IMR-90 (cell line): ENCODE data around the gene PLD1. TPM values are rescaled to one million over a fixed set of nuclear protein-coding genes. Genes with fewer than 3 reads are reported as not detected.

ENCODE experiments used
- ATAC-seq: fragments of 200-7000 bp; cut with Tn5 transposase; 2 replicates; pipeline ENCODE4 v1.9.1; 2020; ENCODE audit warnings: low read depth, mild to moderate bottlenecking, moderate library complexity
- BruUV-seq: library from RNA; stranded (reverse); fragments of 400-500 nt; replicated peaks from 2 replicates; lab custom pipeline; 2021; lab: Mats Ljungman, UMichigan
- CTCF ChIA-PET: fragments of 300-600 bp; formaldehyde crosslinking; extraction: SDS; loops from one replicate; lab custom pipeline; 2021; ENCODE audit warnings: antibody characterized with exemption; lab: Yijun Ruan, JAX
- POLR2A ChIA-PET: fragments of 300-600 bp; sonication (Branson Sonifier 250); formaldehyde crosslinking; loops from one replicate; lab custom pipeline; 2022; ENCODE audit warnings: antibody characterized with exemption; ENCODE audit not compliant: unreplicated experiment; lab: Charles Lee
- DNase-seq: peaks from one replicate; pipeline ENCODE4 v3.0.0; 2013
- H2AFZ ChIP-seq: replicated peaks from 2 replicates; pipeline ENCODE3; 2013; ENCODE audit warnings: low read length, mild to moderate bottlenecking; ENCODE audit not compliant: poor library complexity
- H2AK5ac ChIP-seq: 2 replicates; pipeline ENCODE4 v1.6.1; 2013; ENCODE audit warnings: low read depth, low read length, inconsistent platforms
- H2AK9ac ChIP-seq: replicated peaks from 2 replicates; pipeline ENCODE3; 2013; ENCODE audit warnings: mild to moderate bottlenecking, low read depth, low read length, moderate library complexity; ENCODE audit not compliant: poor library complexity
- H2BK120ac ChIP-seq: 2 replicates; pipeline ENCODE4 v1.6.1; 2013; ENCODE audit warnings: low read depth, low read length, inconsistent platforms
- H2BK15ac ChIP-seq: 3 replicates; pipeline ENCODE4 v1.6.1; 2013; ENCODE audit warnings: low read depth, low read length, inconsistent platforms
- H2BK20ac ChIP-seq: 2 replicates; pipeline ENCODE4 v1.6.1; 2013; ENCODE audit warnings: low read depth, mild to moderate bottlenecking, inconsistent platforms, low read length, moderate library complexity
- H2BK5ac ChIP-seq: 2 replicates; pipeline ENCODE4 v1.6.1; 2013; ENCODE audit warnings: mild to moderate bottlenecking, low read depth, low read length, inconsistent platforms; ENCODE audit not compliant: poor library complexity, severe bottlenecking
- H3K14ac ChIP-seq: replicated peaks from 2 replicates; pipeline ENCODE4 v1.6.1; 2013; ENCODE audit warnings: low read depth, low read length, inconsistent platforms
- H3K18ac ChIP-seq: 2 replicates; pipeline ENCODE4 v1.6.1; 2013; ENCODE audit warnings: low read depth, low read length, control low read depth
- H3K23ac ChIP-seq: 2 replicates; pipeline ENCODE4 v1.6.1; 2013; ENCODE audit warnings: low read depth, low read length, inconsistent platforms
- H3K27ac ChIP-seq: 2 replicates; pipeline ENCODE4 v1.5.1; 2013; ENCODE audit warnings: mild to moderate bottlenecking, control low read depth, low read length; ENCODE audit not compliant: insufficient read depth
- H3K27me3 ChIP-seq: 2 replicates; pipeline ENCODE4 v1.6.1; 2013; ENCODE audit warnings: low read length; ENCODE audit not compliant: control insufficient read depth, insufficient read depth
- H3K36me3 ChIP-seq: 2 replicates; pipeline ENCODE4 v1.6.1; 2013; ENCODE audit warnings: low read length, mixed read lengths; ENCODE audit not compliant: control insufficient read depth, insufficient read depth
- H3K4ac ChIP-seq: 2 replicates; pipeline ENCODE4 v1.6.1; 2013; ENCODE audit warnings: low read depth, low read length, inconsistent platforms
- H3K4me1 ChIP-seq: 2 replicates; pipeline ENCODE4 v1.6.1; 2013; ENCODE audit warnings: low read length, mixed read lengths; ENCODE audit not compliant: control insufficient read depth, insufficient read depth
- H3K4me2 ChIP-seq: 2 replicates; pipeline ENCODE4 v1.6.1; 2013; ENCODE audit warnings: low read depth, mild to moderate bottlenecking, control low read depth, low read length, moderate library complexity
- H3K4me3 ChIP-seq: 2 replicates; pipeline ENCODE4 v1.5.1; 2013; ENCODE audit warnings: low read depth, mild to moderate bottlenecking, control low read depth, low read length, moderate library complexity; ENCODE audit not compliant: insufficient read depth
- H3K56ac ChIP-seq: 2 replicates; pipeline ENCODE4 v1.6.1; 2013; ENCODE audit warnings: low read length, inconsistent platforms; ENCODE audit not compliant: insufficient read depth; ENCODE audit errors: extremely low read depth
- H3K79me1 ChIP-seq, 2 experiments: 2 replicates each; pipeline ENCODE4 v1.6.1; 2013; ENCODE audit warnings: low read length in 2 of 2, inconsistent platforms in 1 of 2, low read depth in 1 of 2
- H3K9ac ChIP-seq: 2 replicates; pipeline ENCODE4 v1.6.1; 2013; ENCODE audit warnings: low read depth, low read length, control low read depth
- H3K9me1 ChIP-seq: 2 replicates; pipeline ENCODE4 v1.6.1; 2013; ENCODE audit warnings: low read length, inconsistent platforms; ENCODE audit not compliant: insufficient read depth
- H3K9me3 ChIP-seq: 2 replicates; pipeline ENCODE4 v1.6.1; 2013; ENCODE audit warnings: low read length; ENCODE audit not compliant: control insufficient read depth, insufficient read depth
- H4K20me1 ChIP-seq: 2 replicates; pipeline ENCODE4 v1.6.1; 2013; ENCODE audit warnings: low read length, inconsistent platforms; ENCODE audit not compliant: insufficient read depth
- H4K5ac ChIP-seq: 2 replicates; pipeline ENCODE4 v1.6.1; 2013; ENCODE audit warnings: mild to moderate bottlenecking, low read depth, low read length, control low read depth
- H4K8ac ChIP-seq, 2 experiments: 2 replicates each; pipeline ENCODE4 v1.6.1; 2013; ENCODE audit warnings: low read depth in 2 of 2, low read length in 2 of 2, control low read depth in 1 of 2, inconsistent platforms in 1 of 2
- H4K91ac ChIP-seq: 2 replicates; pipeline ENCODE4 v1.6.1; 2013; ENCODE audit warnings: low read depth, low read length, inconsistent platforms; ENCODE audit not compliant: insufficient read depth
- BHLHE40 ChIP-seq: fragments of 150-350 bp; IDR thresholded peaks from 2 replicates; pipeline ENCODE4 v1.6.1; 2016; ENCODE audit warnings: mild to moderate bottlenecking, low read depth, low read length
- CHD1 ChIP-seq: IDR thresholded peaks from 2 replicates; pipeline ENCODE4 v1.6.1; 2012; ENCODE audit warnings: low read depth, low read length, improper control_type of control experiment
- FOS ChIP-seq: fragments of 150-350 bp; IDR thresholded peaks from 2 replicates; pipeline ENCODE4 v1.6.1; 2016; ENCODE audit warnings: low read depth, low read length
- MAFK ChIP-seq: IDR thresholded peaks from 2 replicates; pipeline ENCODE4 v1.6.1; 2012; ENCODE audit warnings: low read depth, low read length, improper control_type of control experiment
- MAZ ChIP-seq: IDR thresholded peaks from 2 replicates; pipeline ENCODE4 v1.6.1; 2012; ENCODE audit warnings: low read depth, mild to moderate bottlenecking, low read length, improper control_type of control experiment, moderate library complexity, borderline replicate concordance
- MXI1 ChIP-seq: IDR thresholded peaks from 2 replicates; pipeline ENCODE4 v1.6.1; 2012; ENCODE audit warnings: low read depth, mild to moderate bottlenecking, low read length, moderate library complexity, borderline replicate concordance
- NFE2L2 ChIP-seq: fragments of 150-350 bp; IDR thresholded peaks from 2 replicates; pipeline ENCODE4 v1.6.1; 2016; ENCODE audit warnings: low read depth, mild to moderate bottlenecking, low read length
- POLR2A ChIP-seq: IDR thresholded peaks from 2 replicates; pipeline ENCODE4 v1.6.1; 2012; ENCODE audit warnings: mild to moderate bottlenecking, low read depth, low read length
- RAD21 ChIP-seq: IDR thresholded peaks from 2 replicates; pipeline ENCODE4 v1.6.1; 2012; ENCODE audit warnings: low read length, improper control_type of control experiment
- RCOR1 ChIP-seq: IDR thresholded peaks from 2 replicates; pipeline ENCODE4 v1.6.1; 2012; ENCODE audit warnings: mild to moderate bottlenecking, low read length, improper control_type of control experiment; ENCODE audit not compliant: insufficient replicate concordance
- RFX5 ChIP-seq: IDR thresholded peaks from 2 replicates; pipeline ENCODE4 v1.8.0; 2012; ENCODE audit warnings: low read depth, mild to moderate bottlenecking, low read length, moderate library complexity
- SMC3 ChIP-seq: fragments of 150-350 bp; IDR thresholded peaks from 2 replicates; pipeline ENCODE4 v1.6.1; 2016; ENCODE audit warnings: low read depth, mild to moderate bottlenecking, antibody characterized with exemption, low read length, moderate library complexity
- WGBS, 2 experiments: methylation state at CpG; one replicate each; pipeline versions ENCODE4 v1.1.5 to v1.1.7; 2013; ENCODE audit warnings: missing lambda C conversion rate in 2 of 2; ENCODE audit not compliant: insufficient read length in 1 of 2; ENCODE audit errors: extremely low coverage in 2 of 2; 5-methylcytosine and 5-hydroxymethylcytosine counted together
- dilution Hi-C: fragments of 300-500 bp; cut with HindIII; formaldehyde crosslinking; loops from one replicate; pipeline ENCODE4 v1.14.3; 2018; ENCODE audit warnings: low sequenced_read_pairs; ENCODE audit not compliant: unreplicated experiment
- in situ Hi-C: fragments of 300-500 bp; cut with MboI; formaldehyde crosslinking; loops from 3 replicates; pipeline ENCODE4 v1.14.3; 2019; ENCODE audit warnings: low sequenced_read_pairs, inconsistent platforms, mixed read lengths
- intact Hi-C: fragments of 100-400 bp; cut with micrococcal nuclease; formaldehyde crosslinking; loops from 2 replicates; pipeline ENCODE4 v1.10.0; 2022
- polyA plus RNA-seq, 3 experiments: library from polyadenylated mRNA; depleted of rRNA; stranded (reverse); fragments of >200 nt; gene quantifications; 2 replicates each; pipeline ENCODE4 v1.2.3, GENCODE V29; 2012; ENCODE audit warnings: low replicate concordance in 1 of 3
- total RNA-seq: library from RNA; depleted of rRNA; stranded (reverse); fragments of >200 nt; gene quantifications from 2 replicates; pipeline ENCODE4 v1.2.3, GENCODE V29; 2012
- TF ChIP-seq, protein P1 (sequence below): conservative IDR thresholded peaks from 2 replicates; pipeline ENCODE4 v1.5.1; 2012; ENCODE audit warnings: mild to moderate bottlenecking, low read depth, low read length, improper control_type of control experiment
- TF ChIP-seq, protein P2 (sequence below): fragments of 150-350 bp; IDR thresholded peaks from 2 replicates; pipeline ENCODE4 v1.6.1; 2017; ENCODE audit warnings: mild to moderate bottlenecking, antibody characterized with exemption, low read length, low read depth
- TF ChIP-seq, protein P3 (sequence below): fragments of 150-350 bp; IDR thresholded peaks from 2 replicates; pipeline ENCODE4 v1.6.1; 2016; ENCODE audit warnings: low read depth, mild to moderate bottlenecking, low read length, moderate library complexity, borderline replicate concordance

PLD1 gene
- total and polyA plus RNA-seq, 2 of the 4 experiments (the other 2 are of a cell fraction), result 3.3 to 9.7 TPM

DNA sequence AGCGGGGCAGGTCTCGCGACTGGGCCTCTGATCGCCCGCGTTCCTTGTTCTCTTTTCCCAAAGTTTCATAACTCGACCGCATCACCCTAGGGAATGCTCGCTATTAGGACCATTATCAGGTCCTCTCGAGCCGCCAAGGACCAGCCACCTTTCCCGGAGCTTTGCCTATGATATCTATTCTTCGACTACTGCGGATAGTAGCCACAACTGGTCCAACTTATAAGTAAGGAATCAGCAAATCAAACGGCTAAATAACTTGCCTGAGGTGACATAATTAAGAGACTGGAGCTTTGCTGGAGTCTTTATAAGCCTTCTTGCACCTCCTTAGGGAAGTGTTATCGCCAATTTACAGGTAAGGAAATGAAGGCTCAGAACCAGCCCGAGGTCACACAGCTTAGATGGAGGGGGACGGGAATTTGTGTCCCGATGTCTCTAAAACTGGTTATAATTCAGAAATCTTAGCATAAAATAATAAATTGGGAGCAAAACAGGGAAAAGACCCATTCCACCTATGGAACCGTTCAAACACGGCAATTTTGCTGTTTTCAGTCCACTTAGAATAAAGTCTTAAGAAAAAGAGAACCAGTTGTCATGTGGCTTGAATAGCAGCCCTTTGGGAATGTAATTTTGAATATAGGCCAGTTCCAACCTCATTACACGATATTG is 479 bp upstream of the PLD1 start:
- intact Hi-C loops, result loop anchor here (1.0 kb wide), 1 partner anchor 231 kb away; no protein-coding TSS in a partner anchor
- DNase-seq, result no peak
- TF ChIP-seq MXI1 (no peak), BHLHE40 (no peak), MAZ (no peak), RAD21 (no peak), MAFK (no peak), CHD1 (no peak), POLR2A (no peak; the same call in 1 of the 2 replicates), RCOR1 (no peak), FOS (no peak), SMC3 (no peak), RFX5 (no peak), NFE2L2 (no peak)
- TF ChIP-seq, protein P1, sequence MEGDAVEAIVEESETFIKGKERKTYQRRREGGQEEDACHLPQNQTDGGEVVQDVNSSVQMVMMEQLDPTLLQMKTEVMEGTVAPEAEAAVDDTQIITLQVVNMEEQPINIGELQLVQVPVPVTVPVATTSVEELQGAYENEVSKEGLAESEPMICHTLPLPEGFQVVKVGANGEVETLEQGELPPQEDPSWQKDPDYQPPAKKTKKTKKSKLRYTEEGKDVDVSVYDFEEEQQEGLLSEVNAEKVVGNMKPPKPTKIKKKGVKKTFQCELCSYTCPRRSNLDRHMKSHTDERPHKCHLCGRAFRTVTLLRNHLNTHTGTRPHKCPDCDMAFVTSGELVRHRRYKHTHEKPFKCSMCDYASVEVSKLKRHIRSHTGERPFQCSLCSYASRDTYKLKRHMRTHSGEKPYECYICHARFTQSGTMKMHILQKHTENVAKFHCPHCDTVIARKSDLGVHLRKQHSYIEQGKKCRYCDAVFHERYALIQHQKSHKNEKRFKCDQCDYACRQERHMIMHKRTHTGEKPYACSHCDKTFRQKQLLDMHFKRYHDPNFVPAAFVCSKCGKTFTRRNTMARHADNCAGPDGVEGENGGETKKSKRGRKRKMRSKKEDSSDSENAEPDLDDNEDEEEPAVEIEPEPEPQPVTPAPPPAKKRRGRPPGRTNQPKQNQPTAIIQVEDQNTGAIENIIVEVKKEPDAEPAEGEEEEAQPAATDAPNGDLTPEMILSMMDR, result no peak
- TF ChIP-seq, protein P2, sequence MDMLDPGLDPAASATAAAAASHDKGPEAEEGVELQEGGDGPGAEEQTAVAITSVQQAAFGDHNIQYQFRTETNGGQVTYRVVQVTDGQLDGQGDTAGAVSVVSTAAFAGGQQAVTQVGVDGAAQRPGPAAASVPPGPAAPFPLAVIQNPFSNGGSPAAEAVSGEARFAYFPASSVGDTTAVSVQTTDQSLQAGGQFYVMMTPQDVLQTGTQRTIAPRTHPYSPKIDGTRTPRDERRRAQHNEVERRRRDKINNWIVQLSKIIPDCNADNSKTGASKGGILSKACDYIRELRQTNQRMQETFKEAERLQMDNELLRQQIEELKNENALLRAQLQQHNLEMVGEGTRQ, result no peak
- TF ChIP-seq, protein P3, sequence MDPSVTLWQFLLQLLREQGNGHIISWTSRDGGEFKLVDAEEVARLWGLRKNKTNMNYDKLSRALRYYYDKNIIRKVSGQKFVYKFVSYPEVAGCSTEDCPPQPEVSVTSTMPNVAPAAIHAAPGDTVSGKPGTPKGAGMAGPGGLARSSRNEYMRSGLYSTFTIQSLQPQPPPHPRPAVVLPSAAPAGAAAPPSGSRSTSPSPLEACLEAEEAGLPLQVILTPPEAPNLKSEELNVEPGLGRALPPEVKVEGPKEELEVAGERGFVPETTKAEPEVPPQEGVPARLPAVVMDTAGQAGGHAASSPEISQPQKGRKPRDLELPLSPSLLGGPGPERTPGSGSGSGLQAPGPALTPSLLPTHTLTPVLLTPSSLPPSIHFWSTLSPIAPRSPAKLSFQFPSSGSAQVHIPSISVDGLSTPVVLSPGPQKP, result no peak

More for the DNA sequence above, 479 bp upstream of the PLD1 start:
- no CpG with 5 or more reads among the region's 22 CpGs for WGBS, 2 experiments
- Histone ChIP-seq H4K8ac (peak overlapping the region; percentile 29 to 92; a peak in 3 of 4 replicates), H3K9ac (peak overlapping the region; percentile 64), H3K4me1 (peaks cover 9% of the 10 kb centered on the region), H3K36me3 (no peaks in the 10 kb centered on the region), H3K9me3 (no peaks in the 10 kb centered on the region), H2BK5ac (peak overlapping the region; percentile 79), H2AK5ac (peak overlapping the region; percentile 57), H3K56ac (peak overlapping the region; percentile 64; the same call in 1 of the 2 replicates), H2BK120ac (peak overlapping the region; percentile 92), H4K91ac (peak overlapping the region; percentile 85), H4K5ac (peak overlapping the region; percentile 77), H3K23ac (peak overlapping the region; percentile 77), H3K9me1 (peaks cover under 1% of the 10 kb centered on the region), H3K79me1 (peaks cover 6 to 18% of the 10 kb centered on the region in 2 experiments; a peak in 3 of 4 replicates), H2BK20ac (peak overlapping the region; percentile 70), H2BK15ac (peak overlapping the region; percentile 61; the same call in 1 of the 3 replicates), H3K4me3 (peak overlapping the region; percentile 76), H3K27me3 (no peaks in the 10 kb centered on the region), H2AFZ (peak overlapping the region; percentile 91), H3K27ac (peak overlapping the region; percentile 96), H4K20me1 (no peaks in the 10 kb centered on the region; the same call in 1 of the 2 replicates), H3K4ac (peak overlapping the region; percentile 84), H2AK9ac (no peak overlapping the region), H3K14ac (peak overlapping the region; percentile 85), H3K4me2 (peak overlapping the region; percentile 90), H3K18ac (peak overlapping the region; percentile 94)
- dilution Hi-C loops, result no loop called here
- no TSS peak for BruUV-seq
- in situ Hi-C loops, result no loop called here
- ChIA-PET POLR2A (no interaction called here), CTCF (interaction anchor here (1.6 kb wide), 1 partner anchor 19 kb away, joined by 7 read pairs; no protein-coding TSS in a partner anchor)
- ATAC-seq, result no peak
